LNCaP clone FGC (cell line): ENCODE data around the gene HECTD4.
"Not testable (repeated sequence)": the region's sequence is repeated elsewhere in the genome, so short reads cannot be mapped to it uniquely, and the experiment has no call there.

Source experiments
- DNase-seq: peaks from one replicate; pipeline ENCODE4 v3.0.0-alpha.2; 2011; ENCODE audit warnings: low read depth
- H3K4me3 ChIP-seq: 2 replicates; pipeline ENCODE4 v1.5.1; 2011; ENCODE audit warnings: mild to moderate bottlenecking, low read depth, low read length, control low read depth
- CTCF ChIP-seq: IDR thresholded peaks from 2 replicates; pipeline ENCODE4 v1.5.1; 2012; ENCODE audit warnings: mild to moderate bottlenecking; ENCODE audit not compliant: control insufficient read depth, insufficient read depth; ENCODE audit errors: extremely low read depth

Gene HECTD4

GRCh38 chr12:112163471-112163991 lies 218.7 kb downstream of the HECTD4 start:
- no peak for TF ChIP-seq CTCF
- no peak overlapping the region for H3K4me3 ChIP-seq
- DNase-seq: no peak

GRCh38 chr12:112163056-112163455 lies 219.2 kb downstream of the HECTD4 start:
- no peak for TF ChIP-seq CTCF
- no peak overlapping the region for H3K4me3 ChIP-seq
- DNase-seq: no peak

GRCh38 chr12:112162241-112162790 lies 219.9 kb downstream of the HECTD4 start:
- H3K4me3 ChIP-seq: no peak overlapping the region
- TF ChIP-seq CTCF: no peak
- DNase-seq: no peak

- H3K4me3 ChIP-seq: no peak overlapping the region
- TF ChIP-seq CTCF: no peak
- no peak for DNase-seq
These were observed 220.5 kb downstream of the HECTD4 start for GRCh38 chr12:112161711-112162110.

DNA sequence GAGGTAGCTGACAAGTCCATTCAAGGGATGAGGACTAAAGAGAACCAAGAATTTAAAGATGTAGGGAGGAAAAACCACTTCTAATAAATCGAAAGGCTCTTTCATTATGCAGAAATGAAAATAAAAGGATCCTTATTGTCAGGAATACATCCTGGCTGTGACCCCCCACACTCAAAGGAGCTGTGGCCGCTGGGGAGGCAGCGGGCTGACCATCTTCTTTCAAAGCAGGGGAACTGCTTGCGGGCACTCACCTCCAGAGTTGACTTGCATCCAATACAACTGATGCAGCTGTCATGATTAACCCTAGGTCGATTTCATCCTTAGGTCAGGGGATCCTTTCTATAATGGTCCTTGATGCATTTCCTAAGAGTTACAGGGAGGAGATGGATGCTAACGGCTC lies 221.6 kb downstream of the HECTD4 start:
- no peak overlapping the region for H3K4me3 ChIP-seq
- no peak for DNase-seq
- TF ChIP-seq CTCF: no peak

DNA sequence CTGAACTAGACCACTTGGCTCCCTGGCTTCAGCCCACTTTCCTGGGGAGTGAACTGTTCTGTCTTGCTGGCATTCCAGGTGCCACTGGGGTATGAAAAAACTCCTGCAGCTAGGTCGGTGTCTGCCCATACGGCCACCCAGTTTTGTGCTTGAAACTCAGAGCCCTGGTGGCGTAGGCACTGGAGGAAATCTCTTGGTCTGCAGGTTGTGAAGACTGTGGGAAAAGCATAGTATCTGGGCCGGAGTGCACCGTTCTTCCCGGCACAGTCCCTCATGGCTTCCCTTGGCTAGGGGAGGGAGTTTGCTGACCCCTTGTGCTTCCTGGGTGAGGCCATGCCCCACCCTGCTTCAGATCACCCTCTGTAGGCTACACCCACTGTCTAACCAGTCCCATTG lies 223.1 kb downstream of the HECTD4 start:
- DNase-seq: no peak
- no peak overlapping the region for H3K4me3 ChIP-seq
- no peak for TF ChIP-seq CTCF

- not testable (repeated sequence) for H3K4me3 ChIP-seq, DNase-seq
These were observed 223.6 kb downstream of the HECTD4 start for GRCh38 chr12:112158461-112159145.
